Uterus (tissue), 2 donors: Measurements from ENCODE around the gene RFPL3.

ENCODE experiments used
- CTCF ChIP-seq, 4 experiments: fragments of 200-600 bp in 2 of 4; fragments of 450-650 bp in 2 of 4; sonication (generic) in 2 of 4; IDR thresholded peaks; one replicate each; pipeline ENCODE4 v1.5.1; 2016 to 2019; ENCODE audit warnings: antibody characterized with exemption in 4 of 4, mild to moderate bottlenecking in 2 of 4, moderate library complexity in 1 of 4
- POLR2A ChIP-seq, 2 donors: fragments of 450-650 bp; IDR thresholded peaks; one replicate each; pipeline ENCODE4 v1.6.1; 2016; ENCODE audit warnings: antibody characterized with exemption in 2 of 2, mild to moderate bottlenecking in 1 of 2, moderate library complexity in 1 of 2

- TF ChIP-seq CTCF (IDR thresholded peaks at IDR 0.05) = no peak
- no peak for TF ChIP-seq POLR2A (IDR thresholded peaks at IDR 0.05)
These were observed 18.2 kb downstream of the RFPL3 start for GRCh38 chr22:32375678-32376450.
